Fibroblast of lung (primary cell): Measurements from ENCODE around the gene CERCAM.

Experiments
- CTCF ChIP-seq, 2 donors: IDR thresholded peaks in 1 of 2; conservative IDR thresholded peaks in 1 of 2; 1 replicate in 1 of 2; 2 replicates in 1 of 2; pipeline ENCODE4 v1.5.1; 2011 to 2012; ENCODE audit warnings: low read length in 2 of 2, control low read depth in 1 of 2, inconsistent platforms in 1 of 2, low read depth in 1 of 2, mild to moderate bottlenecking in 1 of 2
- EZH2 ChIP-seq: IDR thresholded peaks from 2 replicates; pipeline ENCODE4 v1.5.1; 2012; ENCODE audit warnings: low read length, control low read depth, mild to moderate bottlenecking; ENCODE audit errors: missing control alignments

GRCh38 chr9:128388150-128388549 is 32.5 kb upstream of the CERCAM start:
- TF ChIP-seq CTCF (conservative IDR thresholded peaks at IDR 0.05 in 1 of 2, IDR thresholded peaks at IDR 0.05 in 1 of 2; ENCODE audit: low read depth in 1 of 2, low read length in 2 of 2) (no peak), EZH2 (no peak)
